HCT116 (cell line): ENCODE measurements around the gene SNX2. TPM values are rescaled to one million over a fixed set of nuclear protein-coding genes. Genes with fewer than 3 reads are reported as not detected.

Experiments used
- ATAC-seq: fragments of 200-7000 bp; cut with Tn5 transposase; 2 replicates; pipeline ENCODE4 v1.9.1; 2020; ENCODE audit warnings: mild to moderate bottlenecking, moderate library complexity
- BruUV-seq: library from RNA; stranded (reverse); fragments of 400-500 nt; replicated peaks from 2 replicates; lab custom pipeline; 2021; lab: Mats Ljungman, UMichigan
- CTCF ChIA-PET: fragments of 300-600 bp; sonication (Branson Sonifier 250); formaldehyde crosslinking; loops from one replicate; lab custom pipeline; 2021; ENCODE audit warnings: antibody characterized with exemption; lab: Charles Lee
- POLR2A ChIA-PET: fragments of 300-600, 350-600 bp; sonication (Branson Sonifier 250); formaldehyde crosslinking; loops from one replicate; lab custom pipeline; 2021; ENCODE audit warnings: antibody characterized with exemption; lab: Charles Lee
- RAD21 ChIA-PET, 2 experiments: fragments of 300-600 bp; sonication (Branson Sonifier 250); formaldehyde crosslinking; loops; one replicate each; lab custom pipeline; 2023; ENCODE audit warnings: low total read pairs in 2 of 2; ENCODE audit not compliant: uncharacterized antibody in 2 of 2, unreplicated experiment in 2 of 2, low non-redundant PET in 1 of 2; lab: Charles Lee
- DNase-seq: peaks from one replicate; pipeline ENCODE4 v3.0.0-alpha.2; 2010; ENCODE audit warnings: low read depth, low spot score
- H2AFZ ChIP-seq: fragments of 200-600 bp; shearing (Covaris generic), sonication (generic); 2 replicates; pipeline ENCODE4 v1.6.1; 2017; ENCODE audit warnings: low read depth, mixed run types, mixed read lengths, antibody characterized with exemption, low read length; ENCODE audit not compliant: poor library complexity, severe bottlenecking
- H3K27ac ChIP-seq: 2 replicates; pipeline ENCODE4 v1.5.1; 2012; ENCODE audit warnings: low read depth, low read length
- H3K27me3 ChIP-seq: fragments of 200-600 bp; sonication (generic); 2 replicates; pipeline ENCODE4 v1.6.1; 2016; ENCODE audit warnings: mixed run types, low read length, mixed read lengths; ENCODE audit not compliant: insufficient read depth
- H3K36me3 ChIP-seq, 2 experiments: fragments of 200-500 bp in 1 of 2; fragments of 200-600 bp in 1 of 2; sonication (Bioruptor generic) in 1 of 2; sonication (generic) in 1 of 2; 2 replicates each; pipeline versions ENCODE4 v1.5.1 to v1.6.1; 2014 to 2016; ENCODE audit warnings: low read length in 2 of 2, inconsistent platforms in 1 of 2, mixed read lengths in 1 of 2, mixed run types in 1 of 2; ENCODE audit not compliant: insufficient read depth in 2 of 2, control insufficient read depth in 1 of 2
- H3K4me1 ChIP-seq, 2 experiments: fragments of 200-600 bp in 1 of 2; sonication (generic) in 1 of 2; 2 replicates each; pipeline versions ENCODE4 v1.5.1 to v1.6.1; 2012 to 2017; ENCODE audit warnings: low read length in 2 of 2, inconsistent platforms in 1 of 2, mild to moderate bottlenecking in 1 of 2, mixed read lengths in 1 of 2, mixed run types in 1 of 2, moderate library complexity in 1 of 2; ENCODE audit not compliant: insufficient read depth in 2 of 2, control insufficient read depth in 1 of 2
- H3K4me2 ChIP-seq: fragments of 200-600 bp; sonication (generic); 2 replicates; pipeline ENCODE4 v1.6.1; 2017; ENCODE audit warnings: mixed run types, low read length, mixed read lengths
- H3K4me3 ChIP-seq, 2 experiments: fragments of 200-600 bp in 1 of 2; sonication (generic) in 1 of 2; replicated peaks in 1 of 2; 2 replicates each; pipeline ENCODE4 v1.5.1; 2011 to 2016; ENCODE audit warnings: low read length in 2 of 2, control low read depth in 1 of 2, low read depth in 1 of 2, mild to moderate bottlenecking in 1 of 2, mixed read lengths in 1 of 2, mixed run types in 1 of 2
- H3K79me2 ChIP-seq: fragments of 200-600 bp; sonication (generic); 2 replicates; pipeline ENCODE4 v1.6.1; 2017; ENCODE audit warnings: mild to moderate bottlenecking, mixed run types, low read length, moderate library complexity, mixed read lengths; ENCODE audit not compliant: insufficient read depth
- H3K9ac ChIP-seq: fragments of 200-600 bp; sonication (generic); 2 replicates; pipeline ENCODE4 v1.6.1; 2016; ENCODE audit warnings: low read length, mixed read lengths
- H3K9me2 ChIP-seq: fragments of 200-600 bp; sonication (generic), shearing (Covaris generic); 2 replicates; pipeline ENCODE4 v1.6.1; 2017; ENCODE audit warnings: mixed run types, mild to moderate bottlenecking, moderate library complexity; ENCODE audit not compliant: insufficient read depth
- H3K9me3 ChIP-seq, 2 experiments: fragments of 200-500 bp in 1 of 2; fragments of 200-600 bp in 1 of 2; sonication (Bioruptor generic) in 1 of 2; sonication (generic) in 1 of 2; 2 replicates each; pipeline ENCODE4 v1.6.1; 2014 to 2017; ENCODE audit warnings: low read length in 2 of 2, mixed read lengths in 2 of 2, inconsistent platforms in 1 of 2, low read depth in 1 of 2, mild to moderate bottlenecking in 1 of 2, mixed run types in 1 of 2, moderate library complexity in 1 of 2; ENCODE audit not compliant: control insufficient read depth in 1 of 2, insufficient read depth in 1 of 2
- H4K20me1 ChIP-seq: fragments of 200-600 bp; sonication (generic), shearing (Covaris generic); 2 replicates; pipeline ENCODE4 v1.6.1; 2017; ENCODE audit warnings: mixed run types, mild to moderate bottlenecking, moderate library complexity; ENCODE audit not compliant: insufficient read depth
- ATF3 ChIP-seq: IDR thresholded peaks from 2 replicates; pipeline ENCODE4 v1.6.1; 2012
- CEBPB ChIP-seq: IDR thresholded peaks from 2 replicates; pipeline ENCODE4 v1.6.1; 2012; ENCODE audit warnings: low read depth
- CTCF ChIP-seq, 3 experiments: fragments of 200-600 bp in 1 of 3; sonication (generic) in 1 of 3; IDR thresholded peaks in 2 of 3; conservative IDR thresholded peaks in 1 of 3; 2 replicates each; pipeline ENCODE4 v1.5.1; 2012 to 2017; ENCODE audit warnings: low read depth in 2 of 3, low read length in 2 of 3, antibody characterized with exemption in 1 of 3, borderline replicate concordance in 1 of 3, control low read depth in 1 of 3, mild to moderate bottlenecking in 1 of 3, mixed read lengths in 1 of 3, mixed run types in 1 of 3, moderate library complexity in 1 of 3; ENCODE audit not compliant: insufficient read depth in 1 of 3
- EGR1 ChIP-seq: IDR thresholded peaks from 2 replicates; pipeline ENCODE4 v1.6.1; 2012; ENCODE audit warnings: low read depth
- EZH2 ChIP-seq: fragments of 200-600 bp; sonication (generic); IDR thresholded peaks from 2 replicates; pipeline ENCODE4 v1.6.1; 2017; ENCODE audit warnings: antibody characterized with exemption, mixed run types
- EZH2phosphoT487 ChIP-seq: fragments of 200-600 bp; IDR thresholded peaks from 2 replicates; pipeline ENCODE4 v1.6.1; 2018; ENCODE audit warnings: antibody characterized with exemption, borderline replicate concordance
- FOSL1 ChIP-seq: IDR thresholded peaks from 2 replicates; pipeline ENCODE4 v1.6.1; 2012; ENCODE audit warnings: low read depth
- JUND ChIP-seq: IDR thresholded peaks from 2 replicates; pipeline ENCODE4 v1.6.1; 2012
- POLR2AphosphoS5 ChIP-seq: IDR thresholded peaks from 2 replicates; pipeline ENCODE4 v1.6.1; 2011; ENCODE audit warnings: mild to moderate bottlenecking, low read depth, low read length, moderate library complexity
- RAD21 ChIP-seq: IDR thresholded peaks from 2 replicates; pipeline ENCODE4 v1.6.1; 2012; ENCODE audit warnings: low read depth, mild to moderate bottlenecking
- REST ChIP-seq: IDR thresholded peaks from 2 replicates; pipeline ENCODE4 v1.6.1; 2012; ENCODE audit warnings: low read depth
- SIN3A ChIP-seq: IDR thresholded peaks from 2 replicates; pipeline ENCODE4 v1.6.1; 2012; ENCODE audit warnings: low read depth
- SP1 ChIP-seq: IDR thresholded peaks from 2 replicates; pipeline ENCODE4 v1.6.1; 2012; ENCODE audit warnings: low read depth
- SRF ChIP-seq: IDR thresholded peaks from 2 replicates; pipeline ENCODE4 v1.6.1; 2012; ENCODE audit warnings: low read depth
- YY1 ChIP-seq: IDR thresholded peaks from 2 replicates; pipeline ENCODE4 v1.6.1; 2011; ENCODE audit warnings: low read length, low read depth, moderate library complexity, mild to moderate bottlenecking; ENCODE audit not compliant: insufficient replicate concordance; ENCODE audit errors: extremely low read depth
- ZNF274 ChIP-seq: fragments of 200-500 bp; sonication (Bioruptor generic); IDR thresholded peaks from 2 replicates; pipeline ENCODE4 v1.6.1; 2014; ENCODE audit warnings: mild to moderate bottlenecking, low read depth, low read length, inconsistent platforms
- intact Hi-C: fragments of 100-400 bp; cut with micrococcal nuclease; formaldehyde crosslinking; loops from 2 replicates; pipeline ENCODE4 v1.10.0; 2022
- total RNA-seq: library from RNA; stranded (reverse); gene quantifications from one replicate; pipeline ENCODE4 v1.2.1, GENCODE V29; 2021; ENCODE audit not compliant: unreplicated experiment
- TF ChIP-seq, protein P1 (sequence below): IDR thresholded peaks from 2 replicates; pipeline ENCODE4 v1.6.1; 2011; ENCODE audit warnings: mild to moderate bottlenecking, low read length, moderate library complexity; ENCODE audit not compliant: insufficient replicate concordance; ENCODE audit errors: extremely low read depth

SNX2 gene
- total RNA-seq, 1 experiment from 2014 or later: 57.7 TPM

DNA sequence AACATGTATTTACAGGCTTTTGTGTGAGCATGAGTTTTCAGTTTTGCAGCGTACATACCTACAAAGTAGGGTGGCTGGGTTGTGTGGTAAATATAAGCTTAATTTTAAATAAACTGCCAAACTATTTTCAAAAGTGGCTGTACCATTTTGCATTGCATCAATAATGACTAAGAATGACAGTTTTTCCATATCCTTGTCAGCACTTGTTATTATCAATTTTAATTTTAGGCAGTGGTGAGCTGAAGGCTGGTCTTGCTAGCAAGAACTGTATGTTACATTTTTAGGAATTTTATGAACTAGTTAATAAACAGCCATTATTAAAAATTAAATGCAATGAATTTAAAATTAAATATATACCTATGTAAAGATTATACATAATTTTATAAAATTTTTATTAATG is 6.6 kb downstream of the SNX2 start:
- TF ChIP-seq SRF (no peak), REST (no peak), POLR2AphosphoS5 (no peak), SP1 (no peak), RAD21 (no peak), CTCF (IDR thresholded peaks at IDR 0.05 in 2 of 3, conservative IDR thresholded peaks at IDR 0.05 in 1 of 3; ENCODE audit: borderline replicate concordance in 1 of 3, insufficient read depth in 1 of 3, low read depth in 2 of 3, low read length in 2 of 3) (no peak), JUND (no peak), ZNF274 (no peak), CEBPB (no peak), EZH2phosphoT487 (no peak), SIN3A (no peak), ATF3 (no peak), FOSL1 (no peak), EZH2 (no peak), YY1 (no peak), EGR1 (no peak)
- TF ChIP-seq, protein P1, sequence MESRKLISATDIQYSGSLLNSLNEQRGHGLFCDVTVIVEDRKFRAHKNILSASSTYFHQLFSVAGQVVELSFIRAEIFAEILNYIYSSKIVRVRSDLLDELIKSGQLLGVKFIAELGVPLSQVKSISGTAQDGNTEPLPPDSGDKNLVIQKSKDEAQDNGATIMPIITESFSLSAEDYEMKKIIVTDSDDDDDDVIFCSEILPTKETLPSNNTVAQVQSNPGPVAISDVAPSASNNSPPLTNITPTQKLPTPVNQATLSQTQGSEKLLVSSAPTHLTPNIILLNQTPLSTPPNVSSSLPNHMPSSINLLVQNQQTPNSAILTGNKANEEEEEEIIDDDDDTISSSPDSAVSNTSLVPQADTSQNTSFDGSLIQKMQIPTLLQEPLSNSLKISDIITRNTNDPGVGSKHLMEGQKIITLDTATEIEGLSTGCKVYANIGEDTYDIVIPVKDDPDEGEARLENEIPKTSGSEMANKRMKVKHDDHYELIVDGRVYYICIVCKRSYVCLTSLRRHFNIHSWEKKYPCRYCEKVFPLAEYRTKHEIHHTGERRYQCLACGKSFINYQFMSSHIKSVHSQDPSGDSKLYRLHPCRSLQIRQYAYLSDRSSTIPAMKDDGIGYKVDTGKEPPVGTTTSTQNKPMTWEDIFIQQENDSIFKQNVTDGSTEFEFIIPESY: no peak
- no peaks in the 10 kb centered on the region; a peak in 1 of 4 replicates for H3K9me3 ChIP-seq
- H3K9me2 ChIP-seq: no peaks in the 10 kb centered on the region
- no peaks in the 10 kb centered on the region for H3K36me3 ChIP-seq
- H2AFZ ChIP-seq: no peak overlapping the region
- ChIA-PET RAD21 (no interaction called here), POLR2A (interaction anchor here (0.6 kb wide), 1 partner anchor 1050 kb away, joined by 4 read pairs; no protein-coding TSS in a partner anchor), CTCF (no interaction called here)
- H3K9ac ChIP-seq: no peak overlapping the region
- peaks cover under 1 to 2% of the 10 kb centered on the region in 2 experiments; a peak in 2 of 4 replicates for H3K4me1 ChIP-seq
- no peak overlapping the region for H3K27ac ChIP-seq
- H4K20me1 ChIP-seq: no peaks in the 10 kb centered on the region
- H3K4me3 ChIP-seq: no peak overlapping the region
- BruUV-seq: no TSS peak
- H3K27me3 ChIP-seq: no peaks in the 10 kb centered on the region
- no peak for ATAC-seq
- intact Hi-C loops: no loop called here
- DNase-seq: no peak
- H3K79me2 ChIP-seq: peaks cover 94% of the 10 kb centered on the region
- H3K4me2 ChIP-seq: no peak overlapping the region
